IMR-90 (cell line): ENCODE results near the gene MYF6. TPM values are rescaled to one million over a fixed set of nuclear protein-coding genes. Genes with fewer than 3 reads are reported as not detected.

ENCODE experiments used
- ATAC-seq: fragments of 200-7000 bp; cut with Tn5 transposase; 2 replicates; pipeline ENCODE4 v1.9.1; 2020; ENCODE audit warnings: low read depth, mild to moderate bottlenecking, moderate library complexity
- BruUV-seq: library from RNA; stranded (reverse); fragments of 400-500 nt; replicated peaks from 2 replicates; lab custom pipeline; 2021; lab: Mats Ljungman, UMichigan
- CTCF ChIA-PET: fragments of 300-600 bp; formaldehyde crosslinking; extraction: SDS; loops from one replicate; lab custom pipeline; 2021; ENCODE audit warnings: antibody characterized with exemption; lab: Yijun Ruan, JAX
- POLR2A ChIA-PET: fragments of 300-600 bp; sonication (Branson Sonifier 250); formaldehyde crosslinking; loops from one replicate; lab custom pipeline; 2022; ENCODE audit warnings: antibody characterized with exemption; ENCODE audit not compliant: unreplicated experiment; lab: Charles Lee
- DNase-seq: peaks from one replicate; pipeline ENCODE4 v3.0.0; 2013
- H2AFZ ChIP-seq: replicated peaks from 2 replicates; pipeline ENCODE3; 2013; ENCODE audit warnings: low read length, mild to moderate bottlenecking; ENCODE audit not compliant: poor library complexity
- H2AK5ac ChIP-seq: 2 replicates; pipeline ENCODE4 v1.6.1; 2013; ENCODE audit warnings: low read depth, low read length, inconsistent platforms
- H2AK9ac ChIP-seq: replicated peaks from 2 replicates; pipeline ENCODE3; 2013; ENCODE audit warnings: mild to moderate bottlenecking, low read depth, low read length, moderate library complexity; ENCODE audit not compliant: poor library complexity
- H2BK120ac ChIP-seq: 2 replicates; pipeline ENCODE4 v1.6.1; 2013; ENCODE audit warnings: low read depth, low read length, inconsistent platforms
- H2BK15ac ChIP-seq: 3 replicates; pipeline ENCODE4 v1.6.1; 2013; ENCODE audit warnings: low read depth, low read length, inconsistent platforms
- H2BK20ac ChIP-seq: 2 replicates; pipeline ENCODE4 v1.6.1; 2013; ENCODE audit warnings: low read depth, mild to moderate bottlenecking, inconsistent platforms, low read length, moderate library complexity
- H2BK5ac ChIP-seq: 2 replicates; pipeline ENCODE4 v1.6.1; 2013; ENCODE audit warnings: mild to moderate bottlenecking, low read depth, low read length, inconsistent platforms; ENCODE audit not compliant: poor library complexity, severe bottlenecking
- H3K14ac ChIP-seq: replicated peaks from 2 replicates; pipeline ENCODE4 v1.6.1; 2013; ENCODE audit warnings: low read depth, low read length, inconsistent platforms
- H3K18ac ChIP-seq: 2 replicates; pipeline ENCODE4 v1.6.1; 2013; ENCODE audit warnings: low read depth, low read length, control low read depth
- H3K23ac ChIP-seq: 2 replicates; pipeline ENCODE4 v1.6.1; 2013; ENCODE audit warnings: low read depth, low read length, inconsistent platforms
- H3K27ac ChIP-seq: 2 replicates; pipeline ENCODE4 v1.5.1; 2013; ENCODE audit warnings: mild to moderate bottlenecking, control low read depth, low read length; ENCODE audit not compliant: insufficient read depth
- H3K27me3 ChIP-seq: 2 replicates; pipeline ENCODE4 v1.6.1; 2013; ENCODE audit warnings: low read length; ENCODE audit not compliant: control insufficient read depth, insufficient read depth
- H3K36me3 ChIP-seq: 2 replicates; pipeline ENCODE4 v1.6.1; 2013; ENCODE audit warnings: low read length, mixed read lengths; ENCODE audit not compliant: control insufficient read depth, insufficient read depth
- H3K4ac ChIP-seq: 2 replicates; pipeline ENCODE4 v1.6.1; 2013; ENCODE audit warnings: low read depth, low read length, inconsistent platforms
- H3K4me1 ChIP-seq: 2 replicates; pipeline ENCODE4 v1.6.1; 2013; ENCODE audit warnings: low read length, mixed read lengths; ENCODE audit not compliant: control insufficient read depth, insufficient read depth
- H3K4me2 ChIP-seq: 2 replicates; pipeline ENCODE4 v1.6.1; 2013; ENCODE audit warnings: low read depth, mild to moderate bottlenecking, control low read depth, low read length, moderate library complexity
- H3K4me3 ChIP-seq: 2 replicates; pipeline ENCODE4 v1.5.1; 2013; ENCODE audit warnings: low read depth, mild to moderate bottlenecking, control low read depth, low read length, moderate library complexity; ENCODE audit not compliant: insufficient read depth
- H3K56ac ChIP-seq: 2 replicates; pipeline ENCODE4 v1.6.1; 2013; ENCODE audit warnings: low read length, inconsistent platforms; ENCODE audit not compliant: insufficient read depth; ENCODE audit errors: extremely low read depth
- H3K79me1 ChIP-seq, 2 experiments: 2 replicates each; pipeline ENCODE4 v1.6.1; 2013; ENCODE audit warnings: low read length in 2 of 2, inconsistent platforms in 1 of 2, low read depth in 1 of 2
- H3K9ac ChIP-seq: 2 replicates; pipeline ENCODE4 v1.6.1; 2013; ENCODE audit warnings: low read depth, low read length, control low read depth
- H3K9me1 ChIP-seq: 2 replicates; pipeline ENCODE4 v1.6.1; 2013; ENCODE audit warnings: low read length, inconsistent platforms; ENCODE audit not compliant: insufficient read depth
- H3K9me3 ChIP-seq: 2 replicates; pipeline ENCODE4 v1.6.1; 2013; ENCODE audit warnings: low read length; ENCODE audit not compliant: control insufficient read depth, insufficient read depth
- H4K20me1 ChIP-seq: 2 replicates; pipeline ENCODE4 v1.6.1; 2013; ENCODE audit warnings: low read length, inconsistent platforms; ENCODE audit not compliant: insufficient read depth
- H4K5ac ChIP-seq: 2 replicates; pipeline ENCODE4 v1.6.1; 2013; ENCODE audit warnings: mild to moderate bottlenecking, low read depth, low read length, control low read depth
- H4K8ac ChIP-seq, 2 experiments: 2 replicates each; pipeline ENCODE4 v1.6.1; 2013; ENCODE audit warnings: low read depth in 2 of 2, low read length in 2 of 2, control low read depth in 1 of 2, inconsistent platforms in 1 of 2
- H4K91ac ChIP-seq: 2 replicates; pipeline ENCODE4 v1.6.1; 2013; ENCODE audit warnings: low read depth, low read length, inconsistent platforms; ENCODE audit not compliant: insufficient read depth
- CEBPB ChIP-seq: IDR thresholded peaks from 2 replicates; pipeline ENCODE4 v1.6.1; 2012; ENCODE audit warnings: low read depth, low read length, improper control_type of control experiment
- CHD1 ChIP-seq: IDR thresholded peaks from 2 replicates; pipeline ENCODE4 v1.6.1; 2012; ENCODE audit warnings: low read depth, low read length, improper control_type of control experiment
- FOS ChIP-seq: fragments of 150-350 bp; IDR thresholded peaks from 2 replicates; pipeline ENCODE4 v1.6.1; 2016; ENCODE audit warnings: low read depth, low read length
- NFE2L2 ChIP-seq: fragments of 150-350 bp; IDR thresholded peaks from 2 replicates; pipeline ENCODE4 v1.6.1; 2016; ENCODE audit warnings: low read depth, mild to moderate bottlenecking, low read length
- RCOR1 ChIP-seq: IDR thresholded peaks from 2 replicates; pipeline ENCODE4 v1.6.1; 2012; ENCODE audit warnings: mild to moderate bottlenecking, low read length, improper control_type of control experiment; ENCODE audit not compliant: insufficient replicate concordance
- RFX5 ChIP-seq: IDR thresholded peaks from 2 replicates; pipeline ENCODE4 v1.8.0; 2012; ENCODE audit warnings: low read depth, mild to moderate bottlenecking, low read length, moderate library complexity
- SMC3 ChIP-seq: fragments of 150-350 bp; IDR thresholded peaks from 2 replicates; pipeline ENCODE4 v1.6.1; 2016; ENCODE audit warnings: low read depth, mild to moderate bottlenecking, antibody characterized with exemption, low read length, moderate library complexity
- WGBS, 2 experiments: methylation state at CpG; one replicate each; pipeline versions ENCODE4 v1.1.5 to v1.1.7; 2013; ENCODE audit warnings: missing lambda C conversion rate in 2 of 2; ENCODE audit not compliant: insufficient read length in 1 of 2; ENCODE audit errors: extremely low coverage in 2 of 2; 5-methylcytosine and 5-hydroxymethylcytosine counted together
- dilution Hi-C: fragments of 300-500 bp; cut with HindIII; formaldehyde crosslinking; loops from one replicate; pipeline ENCODE4 v1.14.3; 2018; ENCODE audit warnings: low sequenced_read_pairs; ENCODE audit not compliant: unreplicated experiment
- in situ Hi-C: fragments of 300-500 bp; cut with MboI; formaldehyde crosslinking; loops from 3 replicates; pipeline ENCODE4 v1.14.3; 2019; ENCODE audit warnings: low sequenced_read_pairs, inconsistent platforms, mixed read lengths
- intact Hi-C: fragments of 100-400 bp; cut with micrococcal nuclease; formaldehyde crosslinking; loops from 2 replicates; pipeline ENCODE4 v1.10.0; 2022
- polyA plus RNA-seq, 3 experiments: library from polyadenylated mRNA; depleted of rRNA; stranded (reverse); fragments of >200 nt; gene quantifications; 2 replicates each; pipeline ENCODE4 v1.2.3, GENCODE V29; 2012; ENCODE audit warnings: low replicate concordance in 1 of 3
- total RNA-seq: library from RNA; depleted of rRNA; stranded (reverse); fragments of >200 nt; gene quantifications from 2 replicates; pipeline ENCODE4 v1.2.3, GENCODE V29; 2012
- TF ChIP-seq, protein P1 (sequence below): conservative IDR thresholded peaks from 2 replicates; pipeline ENCODE4 v1.5.1; 2012; ENCODE audit warnings: mild to moderate bottlenecking, low read depth, low read length, improper control_type of control experiment

Gene MYF6
- total and polyA plus RNA-seq, 2 of the 4 experiments (the other 2 are of a cell fraction): not detected

DNA sequence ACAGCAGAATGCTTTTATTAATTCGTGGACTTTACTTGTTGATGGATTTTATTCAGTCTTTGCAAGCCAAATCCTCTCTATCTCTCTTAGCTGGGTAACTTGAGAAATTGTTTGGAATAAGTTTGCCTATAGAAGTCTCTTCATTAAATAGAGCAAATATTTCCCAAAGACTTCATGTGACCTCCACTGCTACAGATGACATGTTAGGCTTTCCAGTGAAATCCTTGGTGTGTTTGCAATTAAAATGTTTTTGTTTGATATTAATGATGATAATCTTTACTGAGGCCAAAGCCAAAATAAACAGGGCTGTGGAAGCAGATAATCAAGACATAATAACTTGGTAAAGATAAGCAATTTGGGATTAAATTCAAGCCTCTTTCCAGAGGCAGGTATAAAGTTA, 4.4 kb downstream of the MYF6 start:
- CTCF ChIA-PET: no interaction called here
- intact Hi-C loops: no loop called here
- Histone ChIP-seq H3K36me3 (no peaks in the 10 kb centered on the region), H2AK9ac (no peak overlapping the region), H3K9me3 (no peaks in the 10 kb centered on the region), H2BK5ac (no peak overlapping the region), H2BK20ac (no peak overlapping the region), H3K23ac (no peak overlapping the region), H2BK120ac (no peak overlapping the region), H3K14ac (no peak overlapping the region), H3K4me1 (no peaks in the 10 kb centered on the region), H3K18ac (no peak overlapping the region), H2AK5ac (no peak overlapping the region), H4K5ac (no peak overlapping the region), H3K79me1 (no peaks in the 10 kb centered on the region), H3K27me3 (no peaks in the 10 kb centered on the region), H2AFZ (no peak overlapping the region), H4K91ac (no peak overlapping the region), H3K4ac (no peak overlapping the region), H3K9me1 (no peaks in the 10 kb centered on the region), H4K20me1 (no peaks in the 10 kb centered on the region), H3K9ac (no peak overlapping the region), H3K56ac (no peak overlapping the region), H3K27ac (no peak overlapping the region), H2BK15ac (no peak overlapping the region), H3K4me2 (no peak overlapping the region), H3K4me3 (no peak overlapping the region), H4K8ac (no peak overlapping the region)
- dilution Hi-C loops: no loop called here
- no peak for TF ChIP-seq SMC3
- TF ChIP-seq NFE2L2: no peak
- TF ChIP-seq, protein P1, sequence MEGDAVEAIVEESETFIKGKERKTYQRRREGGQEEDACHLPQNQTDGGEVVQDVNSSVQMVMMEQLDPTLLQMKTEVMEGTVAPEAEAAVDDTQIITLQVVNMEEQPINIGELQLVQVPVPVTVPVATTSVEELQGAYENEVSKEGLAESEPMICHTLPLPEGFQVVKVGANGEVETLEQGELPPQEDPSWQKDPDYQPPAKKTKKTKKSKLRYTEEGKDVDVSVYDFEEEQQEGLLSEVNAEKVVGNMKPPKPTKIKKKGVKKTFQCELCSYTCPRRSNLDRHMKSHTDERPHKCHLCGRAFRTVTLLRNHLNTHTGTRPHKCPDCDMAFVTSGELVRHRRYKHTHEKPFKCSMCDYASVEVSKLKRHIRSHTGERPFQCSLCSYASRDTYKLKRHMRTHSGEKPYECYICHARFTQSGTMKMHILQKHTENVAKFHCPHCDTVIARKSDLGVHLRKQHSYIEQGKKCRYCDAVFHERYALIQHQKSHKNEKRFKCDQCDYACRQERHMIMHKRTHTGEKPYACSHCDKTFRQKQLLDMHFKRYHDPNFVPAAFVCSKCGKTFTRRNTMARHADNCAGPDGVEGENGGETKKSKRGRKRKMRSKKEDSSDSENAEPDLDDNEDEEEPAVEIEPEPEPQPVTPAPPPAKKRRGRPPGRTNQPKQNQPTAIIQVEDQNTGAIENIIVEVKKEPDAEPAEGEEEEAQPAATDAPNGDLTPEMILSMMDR: no peak
- no peak for TF ChIP-seq RCOR1
- TF ChIP-seq CHD1: no peak
- TF ChIP-seq CEBPB: no peak
- TF ChIP-seq FOS: no peak
- no peak for TF ChIP-seq RFX5
- no CpG with 5 or more reads among the region's 1 CpG for WGBS, 2 experiments
- POLR2A ChIA-PET: no interaction called here
- in situ Hi-C loops: no loop called here
- BruUV-seq: no TSS peak
- ATAC-seq (no peak), DNase-seq (no peak)
